Testis (tissue), 3 donors: ENCODE results near the gene UBE2O. TPM values are rescaled to one million over a fixed set of nuclear protein-coding genes. Genes with fewer than 3 reads are reported as not detected.

Experiments used
- DNase-seq: peaks from one replicate; pipeline ENCODE4 v3.0.0-alpha.2; 2019
- H3K27ac ChIP-seq, 2 donors: fragments of 200-600 bp; sonication (generic); one replicate each; pipeline ENCODE4 v1.5.1; 2019
- H3K27me3 ChIP-seq: fragments of 200-600 bp; sonication (generic); one replicate; pipeline ENCODE4 v1.5.1; 2019
- H3K36me3 ChIP-seq: fragments of 200-600 bp; sonication (generic); one replicate; pipeline ENCODE4 v1.5.1; 2017; ENCODE audit warnings: low read depth; ENCODE audit errors: missing control alignments
- H3K4me1 ChIP-seq: fragments of 200-600 bp; sonication (generic); one replicate; pipeline ENCODE4 v1.5.1; 2019
- H3K4me3 ChIP-seq, 2 donors: fragments of 200-600 bp; sonication (generic); one replicate each; pipeline ENCODE4 v1.5.1; 2017 to 2019
- H3K9me3 ChIP-seq: fragments of 200-600 bp; sonication (generic); one replicate; pipeline ENCODE4 v1.5.1; 2017
- CTCF ChIP-seq, 3 experiments: fragments of 450-650 bp in 2 of 3; fragments of 200-600 bp in 1 of 3; sonication (generic) in 1 of 3; IDR thresholded peaks; one replicate each; pipeline ENCODE4 v1.5.1; 2016 to 2019; ENCODE audit warnings: antibody characterized with exemption in 3 of 3, mild to moderate bottlenecking in 2 of 3, moderate library complexity in 1 of 3
- POLR2A ChIP-seq: fragments of 450-650 bp; IDR thresholded peaks from one replicate; pipeline ENCODE4 v1.6.1; 2017; ENCODE audit warnings: antibody characterized with exemption, mild to moderate bottlenecking, moderate library complexity
- WGBS, 2 donors: methylation state at CpG; one replicate each; pipeline ENCODE4 v1.1.5; 2018; 5-methylcytosine and 5-hydroxymethylcytosine counted together
- intact Hi-C: fragments of 100-400 bp; cut with DNase I; formaldehyde crosslinking; loops from one replicate; pipeline ENCODE4 v1.15.1; 2023; ENCODE audit warnings: low total_unique reads
- polyA plus RNA-seq: library from polyadenylated mRNA; stranded (reverse); fragments of 350-450 nt; fragmentation: Illumina TruSeq; extraction: RNeasy Lipid Tissue Mini Kit (QIAGEN cat#74804); gene quantifications from one replicate; pipeline ENCODE4 v1.2.3, GENCODE V29; 2014; ENCODE audit warnings: low read depth, low replicate concordance; ENCODE audit not compliant: insufficient read depth
- total RNA-seq, 2 donors: library from RNA; depleted of rRNA; stranded (reverse); fragments of >200 nt; gene quantifications; one replicate each; pipeline ENCODE4 v1.2.3, GENCODE V29; 2016

The UBE2O gene
- total and polyA plus RNA-seq, 3 donors from 2014 or later = 40.6 to 58.0 (median 56.6) TPM

- WGBS, 2 donors = 77 to 81% methylated on average over 8 of the region's 8 CpGs
- no peaks in the 10 kb centered on the region for H3K9me3 ChIP-seq
- DNase-seq = no peak
- H3K36me3 ChIP-seq = no peaks in the 10 kb centered on the region
- no peaks in the 10 kb centered on the region for H3K4me1 ChIP-seq
- no peak overlapping the region for H3K4me3 ChIP-seq
- intact Hi-C loops = no loop called here
- H3K27me3 ChIP-seq = no peaks in the 10 kb centered on the region
- TF ChIP-seq CTCF (IDR thresholded peaks at IDR 0.05) = no peak
- TF ChIP-seq POLR2A = no peak
- no peak overlapping the region for H3K27ac ChIP-seq
These were observed 25.3 kb downstream of the UBE2O start for GRCh38 chr17:76427501-76428231.

- H3K9me3 ChIP-seq = no peaks in the 10 kb centered on the region
- H3K27ac ChIP-seq = no peak overlapping the region
- TF ChIP-seq CTCF (IDR thresholded peaks at IDR 0.05) (no peak), POLR2A (no peak)
- intact Hi-C loops = no loop called here
- H3K4me1 ChIP-seq = no peaks in the 10 kb centered on the region
- 91 to 93% methylated on average over 3 of the region's 3 CpGs for WGBS, 2 donors
- DNase-seq = no peak
- no peaks in the 10 kb centered on the region for H3K27me3 ChIP-seq
- no peak overlapping the region for H3K4me3 ChIP-seq
- no peaks in the 10 kb centered on the region for H3K36me3 ChIP-seq
These were observed 26.1 kb downstream of the UBE2O start for GRCh38 chr17:76426853-76427252.

DNA sequence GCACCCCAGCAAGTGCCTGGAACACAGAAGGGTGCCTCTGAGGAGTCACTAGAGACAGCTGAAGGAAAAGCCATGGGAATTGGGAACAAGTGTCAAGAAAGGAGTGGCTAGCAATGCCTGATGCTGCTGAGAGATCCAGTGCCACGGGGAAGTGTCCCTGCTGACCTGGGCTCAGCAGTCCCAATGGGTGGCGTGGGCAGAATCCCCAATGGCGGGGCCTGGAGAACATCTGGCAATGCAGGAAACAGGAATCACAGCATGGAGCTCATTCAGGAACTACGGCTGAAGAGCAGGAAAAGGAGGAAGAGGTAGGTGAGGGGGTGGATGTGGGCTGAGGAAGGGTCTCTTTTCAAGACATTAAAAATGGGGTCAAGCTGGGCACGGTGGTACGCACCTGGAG lies 30.1 kb downstream of the UBE2O start:
- no peak for DNase-seq
- no peak overlapping the region for H3K27ac ChIP-seq
- 85 to 88% methylated on average over 6 of the region's 6 CpGs for WGBS, 2 donors
- no peaks in the 10 kb centered on the region for H3K9me3 ChIP-seq
- intact Hi-C loops = no loop called here
- H3K4me3 ChIP-seq = no peak overlapping the region
- TF ChIP-seq POLR2A = no peak
- TF ChIP-seq CTCF (IDR thresholded peaks at IDR 0.05) = no peak
- H3K4me1 ChIP-seq = peaks cover 13% of the 10 kb centered on the region
- no peaks in the 10 kb centered on the region for H3K27me3 ChIP-seq
- H3K36me3 ChIP-seq = no peaks in the 10 kb centered on the region

- Histone ChIP-seq H3K27me3 (no peaks in the 10 kb centered on the region), H3K4me1 (peaks cover 13% of the 10 kb centered on the region), H3K27ac (no peak overlapping the region), H3K4me3 (no peak overlapping the region), H3K9me3 (no peaks in the 10 kb centered on the region), H3K36me3 (no peaks in the 10 kb centered on the region)
- DNase-seq = no peak
- TF ChIP-seq CTCF (IDR thresholded peaks at IDR 0.05) = no peak
- TF ChIP-seq POLR2A = no peak
- 95 to 100% methylated on average over 8 of the region's 8 CpGs for WGBS, 2 donors
- intact Hi-C loops = no loop called here
These were observed 30.5 kb downstream of the UBE2O start for GRCh38 chr17:76422406-76422805.

GRCh38 chr17:76421044-76421407 lies 31.9 kb downstream of the UBE2O start:
- DNase-seq = no peak
- TF ChIP-seq CTCF (IDR thresholded peaks at IDR 0.05) = no peak
- TF ChIP-seq POLR2A = no peak
- Histone ChIP-seq H3K4me3 (no peak overlapping the region), H3K9me3 (no peaks in the 10 kb centered on the region), H3K27me3 (no peaks in the 10 kb centered on the region), H3K27ac (no peak overlapping the region), H3K36me3 (no peaks in the 10 kb centered on the region), H3K4me1 (peaks cover 13% of the 10 kb centered on the region)
- 68 to 74% methylated on average over 7 of the region's 7 CpGs for WGBS, 2 donors
- intact Hi-C loops = no loop called here
